IPS-18c (cell line): ENCODE measurements around the gene GBGT1.

Experiments
- H3K4me3 ChIP-seq: 2 replicates; pipeline ENCODE4 v1.7.0; 2013; ENCODE audit warnings: low read depth, mild to moderate bottlenecking, low read length, moderate library complexity; ENCODE audit not compliant: insufficient read depth
- H3K9me3 ChIP-seq: one replicate; pipeline ENCODE4 v1.6.1; 2013; ENCODE audit warnings: mild to moderate bottlenecking, low read length, moderate library complexity; ENCODE audit not compliant: control insufficient read depth, insufficient read depth

Gene GBGT1

GRCh38 chr9:133201424-133202144 lies 37.9 kb upstream of the GBGT1 start:
- no peaks in the 10 kb centered on the region for H3K9me3 ChIP-seq
- H3K4me3 ChIP-seq = no peak overlapping the region

GRCh38 chr9:133200631-133201030 lies 36.9 kb upstream of the GBGT1 start:
- H3K9me3 ChIP-seq = no peaks in the 10 kb centered on the region

GRCh38 chr9:133199648-133200321 lies 36.1 kb upstream of the GBGT1 start:
- no peak overlapping the region for H3K4me3 ChIP-seq
- H3K9me3 ChIP-seq = no peaks in the 10 kb centered on the region

More at GRCh38 chr9:133200631-133201030, 36.9 kb upstream of the GBGT1 start:
- no peak overlapping the region for H3K4me3 ChIP-seq

- no peaks in the 10 kb centered on the region for H3K9me3 ChIP-seq
- no peak overlapping the region for H3K4me3 ChIP-seq
Measured at GRCh38 chr9:133195029-133195428, 31.3 kb upstream of the GBGT1 start.

GRCh38 chr9:133194597-133194996 lies 30.9 kb upstream of the GBGT1 start:
- no peaks in the 10 kb centered on the region for H3K9me3 ChIP-seq
- H3K4me3 ChIP-seq = no peak overlapping the region

- no peaks in the 10 kb centered on the region for H3K9me3 ChIP-seq
- no peak overlapping the region for H3K4me3 ChIP-seq
Measured at GRCh38 chr9:133191989-133192388, 28.3 kb upstream of the GBGT1 start.

GRCh38 chr9:133189826-133190225 lies 26.1 kb upstream of the GBGT1 start:
- no peak overlapping the region for H3K4me3 ChIP-seq

GRCh38 chr9:133188843-133189180 lies 25.1 kb upstream of the GBGT1 start:
- Histone ChIP-seq H3K9me3 (no peaks in the 10 kb centered on the region), H3K4me3 (no peak overlapping the region)

More at GRCh38 chr9:133189826-133190225, 26.1 kb upstream of the GBGT1 start:
- H3K9me3 ChIP-seq = no peaks in the 10 kb centered on the region

- H3K9me3 ChIP-seq = no peaks in the 10 kb centered on the region
- no peak overlapping the region for H3K4me3 ChIP-seq
Measured at GRCh38 chr9:133188006-133188842, 24.5 kb upstream of the GBGT1 start.

GRCh38 chr9:133187561-133188005 lies 23.9 kb upstream of the GBGT1 start:
- no peak overlapping the region for H3K4me3 ChIP-seq

GRCh38 chr9:133186736-133187135 lies 23.0 kb upstream of the GBGT1 start:
- H3K4me3 ChIP-seq = no peak overlapping the region
- H3K9me3 ChIP-seq = no peaks in the 10 kb centered on the region

More at GRCh38 chr9:133187561-133188005, 23.9 kb upstream of the GBGT1 start:
- no peaks in the 10 kb centered on the region for H3K9me3 ChIP-seq

GRCh38 chr9:133184971-133185370 lies 21.3 kb upstream of the GBGT1 start:
- no peaks in the 10 kb centered on the region for H3K9me3 ChIP-seq
- no peak overlapping the region for H3K4me3 ChIP-seq

GRCh38 chr9:133182151-133182550 lies 18.4 kb upstream of the GBGT1 start:
- no peak overlapping the region for H3K4me3 ChIP-seq

GRCh38 chr9:133181561-133181960 lies 17.8 kb upstream of the GBGT1 start:
- H3K4me3 ChIP-seq = no peak overlapping the region
- no peaks in the 10 kb centered on the region for H3K9me3 ChIP-seq

More at GRCh38 chr9:133182151-133182550, 18.4 kb upstream of the GBGT1 start:
- no peaks in the 10 kb centered on the region for H3K9me3 ChIP-seq

GRCh38 chr9:133180953-133181352 lies 17.2 kb upstream of the GBGT1 start:
- no peaks in the 10 kb centered on the region for H3K9me3 ChIP-seq
- H3K4me3 ChIP-seq = no peak overlapping the region

GRCh38 chr9:133173056-133173455 lies 9.3 kb upstream of the GBGT1 start:
- no peak overlapping the region for H3K4me3 ChIP-seq
- H3K9me3 ChIP-seq = no peaks in the 10 kb centered on the region

GRCh38 chr9:133171161-133171961 lies 7.6 kb upstream of the GBGT1 start:
- no peak overlapping the region for H3K4me3 ChIP-seq
- H3K9me3 ChIP-seq = no peaks in the 10 kb centered on the region
